Right renal cortex interstitium (tissue), 3 donors: ENCODE results near the gene SOD1. TPM values are rescaled to one million over a fixed set of nuclear protein-coding genes. Genes with fewer than 3 reads are reported as not detected.
"Not testable (repeated sequence)": the region's sequence is repeated elsewhere in the genome, so short reads cannot be mapped to it uniquely, and the experiment has no call there.

Experiments used
- DNase-seq, 3 donors: peaks; one replicate each; pipeline ENCODE4 v3.0.0-alpha.2; 2013; ENCODE audit warnings: low read depth in 3 of 3, low spot score in 2 of 3
- polyA plus RNA-seq, 3 donors: library from polyadenylated mRNA; unstranded; fragments of 120-200 nt; gene quantifications; one replicate each; pipeline ENCODE4 v1.2.1, GENCODE V29; 2013; ENCODE audit not compliant: insufficient read length in 3 of 3

SOD1 gene
- polyA plus RNA-seq, 3 donors = 298 to 304 (median 298) TPM

DNA sequence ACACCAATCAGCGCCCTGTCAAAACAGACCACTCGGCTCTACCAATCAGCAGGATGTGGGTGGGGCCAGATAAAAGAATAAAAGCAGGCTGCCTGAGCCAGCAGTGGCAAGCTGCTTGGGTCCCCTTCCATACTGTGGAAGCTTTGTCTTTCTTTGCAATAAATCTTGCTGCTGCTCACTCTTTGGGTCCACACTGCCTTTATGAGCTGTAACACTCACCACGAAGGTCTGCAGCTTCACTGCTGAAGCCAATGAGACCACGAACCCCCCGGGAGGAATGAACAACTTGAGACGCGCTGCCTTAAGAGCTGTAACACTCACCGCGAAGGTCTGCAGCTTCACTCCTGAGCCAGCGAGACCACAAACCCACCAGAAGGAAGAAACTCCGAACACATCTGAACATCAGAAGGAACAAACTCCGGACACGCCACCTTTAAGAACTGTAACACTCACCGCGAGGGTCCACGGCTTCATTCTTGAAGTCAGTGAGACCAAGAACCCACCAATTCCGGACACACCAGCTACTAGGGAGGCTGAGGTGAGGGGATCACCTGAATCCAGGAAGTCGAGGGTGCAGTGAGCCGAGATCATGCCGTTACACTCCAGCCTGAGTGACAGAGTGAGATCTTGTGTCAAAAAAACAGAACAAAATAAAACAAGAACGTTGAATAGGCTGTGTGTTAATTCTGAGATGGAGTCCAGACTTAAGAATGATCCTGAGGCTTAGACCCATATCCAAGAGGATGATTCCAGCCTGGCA is 4.5 kb upstream of the SOD1 start:
- DNase-seq = not testable (repeated sequence)

GRCh38 chr21:31656199-31657095 is 3.0 kb upstream of the SOD1 start:
- no peak for DNase-seq

- no peak for DNase-seq
Observed at GRCh38 chr21:31658053-31658452, 1.4 kb upstream of the SOD1 start.

DNA sequence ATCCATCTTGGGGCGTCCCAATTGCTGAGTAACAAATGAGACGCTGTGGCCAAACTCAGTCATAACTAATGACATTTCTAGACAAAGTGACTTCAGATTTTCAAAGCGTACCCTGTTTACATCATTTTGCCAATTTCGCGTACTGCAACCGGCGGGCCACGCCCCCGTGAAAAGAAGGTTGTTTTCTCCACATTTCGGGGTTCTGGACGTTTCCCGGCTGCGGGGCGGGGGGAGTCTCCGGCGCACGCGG is 282 bp upstream of the SOD1 start:
- DNase-seq = peak in 1 of 3 donors; percentile 40

- peak in 2 of 3 donors; percentile 23 for DNase-seq
Observed at GRCh38 chr21:31660259-31660565, 719 bp downstream of the SOD1 start.

- no peak for DNase-seq
Observed at GRCh38 chr21:31660591-31660990, 1.1 kb downstream of the SOD1 start.

- DNase-seq = no peak
Observed at GRCh38 chr21:31663584-31664249, 4.2 kb downstream of the SOD1 start.

DNA sequence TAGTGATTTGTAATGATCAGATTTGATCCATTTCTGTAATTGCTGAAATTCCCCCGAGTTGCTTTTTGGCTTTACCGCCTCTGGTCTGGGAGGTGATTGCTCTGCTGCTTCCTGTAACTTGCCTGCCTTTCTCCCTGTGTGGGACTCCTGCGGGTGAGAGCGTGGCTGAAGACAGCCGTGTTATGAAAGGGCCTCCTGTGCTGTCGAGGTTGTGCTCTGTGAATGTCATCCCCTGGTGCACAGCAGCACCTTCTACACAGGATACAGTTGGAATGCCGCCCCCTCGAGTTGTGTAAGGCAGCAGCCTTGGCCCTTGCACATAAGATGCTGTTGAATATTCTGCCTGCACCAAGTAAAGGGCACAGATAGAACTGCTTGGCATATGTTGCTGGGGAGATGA is 5.9 kb downstream of the SOD1 start:
- no peak for DNase-seq

DNA sequence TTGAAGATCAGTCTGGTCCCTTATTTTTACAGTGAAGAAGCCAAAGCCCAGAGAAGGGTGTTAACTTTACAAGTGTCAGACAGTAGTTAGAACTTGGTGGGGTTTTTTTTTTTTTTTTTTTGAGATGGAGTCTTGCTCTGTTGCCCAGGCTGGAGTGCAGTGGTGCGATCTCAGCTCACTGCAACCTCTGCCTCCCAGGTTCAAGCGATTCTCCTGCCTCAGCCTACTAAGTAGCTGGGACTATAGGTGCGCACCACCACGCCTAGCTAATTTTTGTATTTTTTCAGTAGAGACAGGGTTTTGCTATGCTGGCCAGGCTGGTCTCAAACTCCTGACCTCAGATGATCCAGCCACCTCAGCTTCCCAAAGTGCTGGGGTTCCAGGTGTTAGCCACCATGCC is 6.4 kb downstream of the SOD1 start:
- not testable (repeated sequence) for DNase-seq

DNA sequence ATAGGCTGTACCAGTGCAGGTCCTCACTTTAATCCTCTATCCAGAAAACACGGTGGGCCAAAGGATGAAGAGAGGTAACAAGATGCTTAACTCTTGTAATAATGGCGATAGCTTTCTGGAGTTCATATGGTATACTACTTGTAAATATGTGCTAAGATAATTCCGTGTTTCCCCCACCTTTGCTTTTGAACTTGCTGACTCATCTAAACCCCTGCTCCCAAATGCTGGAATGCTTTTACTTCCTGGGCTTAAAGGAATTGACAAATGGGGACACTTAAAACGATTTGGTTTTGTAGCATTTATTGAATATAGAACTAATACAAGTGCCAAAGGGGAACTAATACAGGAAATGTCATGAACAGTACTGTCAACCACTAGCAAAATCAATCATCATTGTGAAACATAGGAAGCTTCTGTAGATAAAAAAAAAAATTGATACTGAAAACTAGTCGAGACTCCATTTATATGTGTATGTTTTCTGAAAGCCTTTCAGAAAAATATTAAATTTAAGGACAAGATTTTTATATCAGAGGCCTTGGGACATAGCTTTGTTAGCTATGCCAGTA is 7.0 kb downstream of the SOD1 start:
- no peak for DNase-seq

- DNase-seq = no peak
Observed at GRCh38 chr21:31667132-31667531, 7.6 kb downstream of the SOD1 start.

DNA sequence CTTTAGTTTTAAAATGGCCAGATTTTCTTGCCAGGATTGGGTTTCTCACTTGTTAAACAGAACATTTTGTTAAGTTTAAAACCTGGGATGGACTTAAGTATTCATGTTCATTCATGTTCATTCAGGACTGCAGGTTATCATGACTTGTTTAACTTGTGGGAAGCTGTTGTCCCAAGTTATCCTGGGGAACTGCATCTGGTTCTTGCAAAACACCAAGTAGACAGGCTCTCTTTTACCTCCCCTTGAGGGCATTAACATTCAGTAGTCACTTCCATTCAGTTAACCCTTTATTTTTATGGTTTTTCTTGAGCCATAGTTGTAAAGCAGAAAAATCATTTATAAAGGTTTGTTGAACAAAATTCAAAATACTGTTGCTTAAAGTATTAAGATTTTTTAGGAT is 8.1 kb downstream of the SOD1 start:
- DNase-seq = no peak

DNA sequence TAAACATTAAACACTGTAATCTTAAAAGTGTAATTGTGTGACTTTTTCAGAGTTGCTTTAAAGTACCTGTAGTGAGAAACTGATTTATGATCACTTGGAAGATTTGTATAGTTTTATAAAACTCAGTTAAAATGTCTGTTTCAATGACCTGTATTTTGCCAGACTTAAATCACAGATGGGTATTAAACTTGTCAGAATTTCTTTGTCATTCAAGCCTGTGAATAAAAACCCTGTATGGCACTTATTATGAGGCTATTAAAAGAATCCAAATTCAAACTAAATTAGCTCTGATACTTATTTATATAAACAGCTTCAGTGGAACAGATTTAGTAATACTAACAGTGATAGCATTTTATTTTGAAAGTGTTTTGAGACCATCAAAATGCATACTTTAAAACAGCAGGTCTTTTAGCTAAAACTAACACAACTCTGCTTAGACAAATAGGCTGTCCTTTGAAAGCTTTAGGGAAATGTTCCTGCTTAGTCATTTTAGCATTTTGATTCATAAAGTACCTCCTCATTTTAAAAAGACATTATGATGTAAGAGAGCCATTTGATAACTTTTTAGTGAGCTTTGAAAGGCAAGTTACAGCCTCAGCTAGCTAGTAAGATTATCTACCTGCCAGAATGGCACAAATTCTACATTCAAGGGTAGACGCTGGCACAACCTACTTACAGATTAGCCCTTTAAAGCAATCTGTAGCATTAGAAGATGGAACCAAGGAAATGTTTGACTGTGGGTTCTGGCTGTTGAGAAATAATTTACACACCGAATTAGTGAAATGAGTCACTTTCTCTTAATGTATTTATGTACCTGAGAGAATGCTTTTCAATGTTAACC is 9.4 kb downstream of the SOD1 start:
- DNase-seq = no peak

DNA sequence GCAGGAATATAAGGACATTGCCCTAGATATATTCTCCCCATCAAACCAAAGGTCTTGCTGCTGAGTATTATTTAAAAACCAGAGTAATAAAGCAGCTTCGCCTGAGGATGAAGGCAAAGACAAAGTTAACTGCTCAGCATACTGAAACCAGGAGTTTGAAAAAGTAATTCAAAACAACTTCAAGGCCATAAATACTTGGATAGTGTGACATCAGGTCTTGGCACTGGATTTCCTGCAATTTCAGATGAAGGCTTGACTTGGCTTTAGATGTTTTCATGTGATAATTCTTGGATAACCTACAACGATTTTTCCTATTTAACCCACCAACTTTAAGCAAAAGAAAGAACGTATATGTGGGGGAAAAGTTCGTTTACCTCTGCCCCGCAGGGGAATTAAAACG is 10.6 kb downstream of the SOD1 start:
- no peak for DNase-seq

GRCh38 chr21:31671146-31671716 is 11.7 kb downstream of the SOD1 start:
- no peak for DNase-seq

GRCh38 chr21:31671931-31672330 is 12.4 kb downstream of the SOD1 start:
- no peak for DNase-seq

DNA sequence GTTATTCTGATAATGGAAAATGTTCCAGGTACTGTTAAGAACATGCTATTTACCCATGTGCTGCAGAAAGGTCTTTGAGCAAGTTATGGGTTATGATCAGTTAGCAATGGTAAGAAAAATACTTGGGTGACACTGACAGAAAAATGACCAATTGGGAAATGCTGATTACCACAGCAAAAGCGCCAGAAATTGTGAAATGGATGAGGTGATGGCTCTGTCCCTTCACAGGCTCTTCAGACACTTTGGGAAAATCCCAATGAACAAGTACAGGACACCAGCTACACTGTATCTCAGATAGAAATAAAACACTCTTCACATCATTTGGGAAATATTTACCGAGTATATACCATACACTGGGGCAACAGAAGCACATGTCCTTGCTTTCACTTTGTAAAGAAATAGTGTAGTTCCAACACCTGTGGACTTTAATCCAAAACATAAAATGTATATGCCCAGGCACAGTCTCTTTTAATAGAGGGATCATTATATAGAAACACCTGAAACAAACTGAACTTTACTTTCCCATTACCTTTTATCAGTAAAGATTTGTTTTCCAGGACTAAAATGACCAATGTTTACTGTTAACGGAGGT is 13.9 kb downstream of the SOD1 start:
- DNase-seq = no peak

DNA sequence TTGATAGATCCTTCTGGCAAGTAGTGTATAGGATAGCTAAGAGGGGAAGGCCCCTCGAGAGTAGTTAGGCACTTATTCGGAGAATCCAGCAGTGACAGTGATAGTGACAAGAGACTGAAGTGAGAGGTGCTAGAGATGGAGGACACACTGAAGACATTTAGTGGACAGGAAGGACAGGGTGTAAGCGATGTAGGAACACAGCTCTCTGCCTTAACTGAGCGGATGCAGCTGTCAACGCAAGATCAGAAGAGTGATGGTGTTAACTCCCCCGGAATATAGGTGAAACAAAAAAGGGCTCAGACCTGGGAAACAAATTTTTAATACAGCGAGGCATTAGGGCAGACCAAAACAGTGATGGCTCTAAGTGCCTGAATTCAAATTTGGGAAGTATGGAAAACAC is 15.8 kb downstream of the SOD1 start:
- DNase-seq = no peak

DNA sequence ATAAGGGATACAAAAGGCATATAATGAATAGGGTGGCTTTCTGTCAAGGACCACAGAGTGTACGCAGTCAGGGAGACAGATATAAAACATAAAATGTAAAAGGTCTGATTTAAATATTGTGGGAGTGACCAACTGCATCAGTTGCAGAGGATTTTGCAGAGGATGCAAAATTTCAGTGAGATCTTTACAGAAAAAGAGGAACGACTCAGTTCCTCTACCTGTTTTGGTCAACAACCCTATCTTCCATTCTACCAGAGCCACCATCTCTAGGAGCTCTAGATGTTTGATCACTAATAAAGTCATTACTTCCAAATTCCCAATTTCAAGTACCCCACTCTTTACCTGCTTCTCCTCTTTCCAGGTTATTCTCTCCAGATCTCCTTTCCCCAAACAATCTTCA is 16.5 kb downstream of the SOD1 start:
- no peak for DNase-seq

GRCh38 chr21:31677047-31677446 is 17.6 kb downstream of the SOD1 start:
- DNase-seq = no peak
